Gastrocnemius medialis (tissue), 4 donors: ENCODE measurements around the gene KRT14. TPM values are rescaled to one million over a fixed set of nuclear protein-coding genes. Genes with fewer than 3 reads are reported as not detected.

Experiments used
- ATAC-seq, 2 donors: fragments of 150-250 bp; one replicate each; pipeline ENCODE4 v1.9.1; 2016
- DNase-seq, 2 donors: peaks; one replicate each; pipeline ENCODE4 v3.0.0-alpha.2; 2019
- H3K27ac ChIP-seq, 4 donors: fragments of 200-600 bp; sonication (generic); 1 replicate in 1 of 4; 2 replicates in 3 of 4; pipeline ENCODE4 v1.5.1; 2016 to 2018; ENCODE audit warnings: mild to moderate bottlenecking in 2 of 4, moderate library complexity in 1 of 4
- H3K27me3 ChIP-seq, 3 donors: fragments of 200-600 bp; sonication (generic) in 2 of 3; 1 replicate in 1 of 3; 2 replicates in 2 of 3; pipeline versions ENCODE4 v1.5.1 to v1.6.0; 2016 to 2019; ENCODE audit warnings: mild to moderate bottlenecking in 1 of 3, moderate library complexity in 1 of 3
- H3K36me3 ChIP-seq, 2 donors: fragments of 200-600 bp; sonication (generic) in 1 of 2; one replicate each; pipeline ENCODE4 v1.5.1; 2017 to 2018
- H3K4me1 ChIP-seq, 2 donors: fragments of 200-600 bp; sonication (generic) in 1 of 2; one replicate each; pipeline ENCODE4 v1.5.1; 2016 to 2017; ENCODE audit warnings: mild to moderate bottlenecking in 2 of 2
- H3K4me3 ChIP-seq, 4 donors: fragments of 200-600 bp; sonication (generic) in 3 of 4; 1 replicate in 1 of 4; 2 replicates in 3 of 4; pipeline ENCODE4 v1.5.1; 2016 to 2019; ENCODE audit warnings: mild to moderate bottlenecking in 2 of 4
- H3K9me3 ChIP-seq, 3 donors: fragments of 200-600 bp; sonication (generic) in 2 of 3; 1 replicate in 1 of 3; 2 replicates in 2 of 3; pipeline ENCODE4 v1.5.1; 2016 to 2019
- POLR2A ChIP-seq, 2 donors: fragments of 450-650 bp; IDR thresholded peaks; one replicate each; pipeline ENCODE4 v1.6.1; 2017; ENCODE audit warnings: antibody characterized with exemption in 2 of 2, mild to moderate bottlenecking in 2 of 2, moderate library complexity in 2 of 2
- in situ Hi-C, 4 donors: fragments of 200-750 bp; cut with MboI; loops; one replicate each; pipeline versions ENCODE4 v1.15.0 to v1.8.0; 2017; ENCODE audit warnings: low sequenced_read_pairs in 4 of 4
- intact Hi-C: fragments of 100-400 bp; cut with DNase I; formaldehyde crosslinking; loops from one replicate; pipeline ENCODE4 v1.15.1; 2023; ENCODE audit warnings: low total_unique reads
- total RNA-seq, 4 donors: library from RNA; depleted of rRNA; stranded (reverse); fragments of >200 nt; gene quantifications; one replicate each; pipeline versions ENCODE4 v1.1.0 to v1.2.3, GENCODE V29; 2016
- TF ChIP-seq, protein P1 (sequence below), 5 experiments: fragments of 450-650 bp in 3 of 5; fragments of 200-600 bp in 2 of 5; sonication (generic) in 2 of 5; IDR thresholded peaks in 4 of 5; conservative IDR thresholded peaks in 1 of 5; 1 replicate in 4 of 5; 2 replicates in 1 of 5; pipeline ENCODE4 v1.5.1; 2016 to 2019; ENCODE audit warnings: antibody characterized with exemption in 5 of 5, mild to moderate bottlenecking in 3 of 5, moderate library complexity in 3 of 5

The KRT14 gene
- total RNA-seq, 4 donors from 2014 or later = not detected

DNA sequence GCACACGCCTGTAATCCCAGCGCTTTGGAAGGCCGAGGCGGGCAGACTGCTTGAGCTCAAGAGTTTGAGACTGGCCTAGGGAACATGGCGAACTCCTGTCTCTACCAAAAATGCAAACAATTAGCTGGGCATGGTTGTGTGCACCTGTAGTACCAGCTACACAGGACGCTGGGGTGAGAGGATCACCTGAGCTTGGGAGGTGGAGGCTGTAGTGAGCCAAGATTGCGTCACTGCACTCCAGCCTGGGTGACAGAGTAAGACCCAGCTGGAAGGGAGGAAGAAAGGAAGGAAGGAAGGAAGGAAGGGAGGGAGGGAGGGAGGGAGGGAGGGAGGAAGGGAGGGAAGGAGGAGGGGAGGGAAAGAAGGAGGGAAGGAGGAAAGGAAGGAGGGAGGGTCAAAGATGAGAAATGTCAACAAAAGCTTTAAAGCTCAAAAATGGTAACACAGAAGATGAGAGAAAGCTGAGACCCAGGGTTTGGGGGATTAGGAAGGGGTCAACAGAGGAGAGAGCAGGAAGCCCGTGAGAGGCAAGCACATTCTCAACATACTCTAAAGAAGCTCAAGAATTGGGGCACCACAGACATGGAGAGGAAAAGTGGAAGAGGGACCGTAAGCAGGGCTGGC is 53.6 kb downstream of the KRT14 start:
- TF ChIP-seq, protein P1, sequence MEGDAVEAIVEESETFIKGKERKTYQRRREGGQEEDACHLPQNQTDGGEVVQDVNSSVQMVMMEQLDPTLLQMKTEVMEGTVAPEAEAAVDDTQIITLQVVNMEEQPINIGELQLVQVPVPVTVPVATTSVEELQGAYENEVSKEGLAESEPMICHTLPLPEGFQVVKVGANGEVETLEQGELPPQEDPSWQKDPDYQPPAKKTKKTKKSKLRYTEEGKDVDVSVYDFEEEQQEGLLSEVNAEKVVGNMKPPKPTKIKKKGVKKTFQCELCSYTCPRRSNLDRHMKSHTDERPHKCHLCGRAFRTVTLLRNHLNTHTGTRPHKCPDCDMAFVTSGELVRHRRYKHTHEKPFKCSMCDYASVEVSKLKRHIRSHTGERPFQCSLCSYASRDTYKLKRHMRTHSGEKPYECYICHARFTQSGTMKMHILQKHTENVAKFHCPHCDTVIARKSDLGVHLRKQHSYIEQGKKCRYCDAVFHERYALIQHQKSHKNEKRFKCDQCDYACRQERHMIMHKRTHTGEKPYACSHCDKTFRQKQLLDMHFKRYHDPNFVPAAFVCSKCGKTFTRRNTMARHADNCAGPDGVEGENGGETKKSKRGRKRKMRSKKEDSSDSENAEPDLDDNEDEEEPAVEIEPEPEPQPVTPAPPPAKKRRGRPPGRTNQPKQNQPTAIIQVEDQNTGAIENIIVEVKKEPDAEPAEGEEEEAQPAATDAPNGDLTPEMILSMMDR (IDR thresholded peaks at IDR 0.05 in 4 of 5, conservative IDR thresholded peaks at IDR 0.05 in 1 of 5) = no peak
- no peak for TF ChIP-seq POLR2A (IDR thresholded peaks at IDR 0.05)
- Histone ChIP-seq H3K4me1 (peaks cover 0 to 3% of the 10 kb centered on the region in 2 donors), H3K9me3 (no peaks in the 10 kb centered on the region), H3K27ac (no peak overlapping the region), H3K27me3 (peaks cover 22 to 34% (median 28%) of the 10 kb centered on the region in 3 donors), H3K36me3 (no peaks in the 10 kb centered on the region), H3K4me3 (no peak overlapping the region)
- DNase-seq (no peak), ATAC-seq (no peak)
- in situ Hi-C loops (no loop called here), intact Hi-C loops (no loop called here)

Other genes starting within 250 kb of the KRT14 start
- gene KRT33A, start 236.1 kb downstream of the KRT14 start, total RNA-seq = not detected
- gene KRT33B, start 217.1 kb downstream of the KRT14 start, total RNA-seq = not detected
- not detected for gene KRT34, start 204.6 kb downstream of the KRT14 start, total RNA-seq
- gene KRT31, start 189.3 kb downstream of the KRT14 start, total RNA-seq = 1 to 10 TPM in 1 of 4 donors, under 1 TPM in 3; 0.39 to 1.1 (median 0.62) TPM
- gene KRT37, start 162.3 kb downstream of the KRT14 start, total RNA-seq = not detected
- not detected for gene KRT38, start 145.9 kb downstream of the KRT14 start, total RNA-seq
- gene KRT32, start 119.5 kb downstream of the KRT14 start, total RNA-seq = under 1 TPM in 1 of 4 donors, not detected in 3; 0.41 TPM
- not detected for gene KRT35, start 105.7 kb downstream of the KRT14 start, total RNA-seq
- not detected for gene KRT36, start 97.0 kb downstream of the KRT14 start, total RNA-seq
- not detected for gene KRT13, start 81.3 kb downstream of the KRT14 start, total RNA-seq
- not detected for gene KRT15, start 68.0 kb downstream of the KRT14 start, total RNA-seq
- 10 to 100 TPM in 1 of 4 donors, 1 to 10 TPM in 1, under 1 TPM in 1, not detected in 1; 0.53 to 11.0 (median 3.6) TPM for gene KRT19, start 58.6 kb downstream of the KRT14 start, total RNA-seq
- gene KRT9, start 14.8 kb downstream of the KRT14 start, total RNA-seq = not detected
- under 1 TPM in 1 of 4 donors, not detected in 3; 0.34 TPM for gene KRT16, start 25.9 kb upstream of the KRT14 start, total RNA-seq
- gene KRT17, start 37.7 kb upstream of the KRT14 start, total RNA-seq = not detected
- gene EIF1, start 102.0 kb upstream of the KRT14 start, total RNA-seq = 100 to 1,000 TPM; 222 to 842 (median 375) TPM
- not detected for gene GAST, start 125.4 kb upstream of the KRT14 start, total RNA-seq
- under 1 TPM in 1 of 4 donors, not detected in 3; 0.22 TPM for gene HAP1, start 147.7 kb upstream of the KRT14 start, total RNA-seq
- 100 to 1,000 TPM in 3 of 4 donors, 10 to 100 TPM in 1; 88.8 to 135 (median 113) TPM for gene JUP, start 199.8 kb upstream of the KRT14 start, total RNA-seq
- gene P3H4, start 225.1 kb upstream of the KRT14 start, total RNA-seq = 1 to 10 TPM; 1.8 to 4.0 (median 2.9) TPM
- 10 to 100 TPM in 2 of 4 donors, 1 to 10 TPM in 2; 7.0 to 12.9 (median 9.7) TPM for gene FKBP10, start 226.1 kb upstream of the KRT14 start, total RNA-seq
- gene NT5C3B, start 249.3 kb upstream of the KRT14 start, total RNA-seq = 10 to 100 TPM; 13.8 to 27.6 (median 23.1) TPM